ENCODE results near the gene FBXO31.

Gene FBXO31

DNA sequence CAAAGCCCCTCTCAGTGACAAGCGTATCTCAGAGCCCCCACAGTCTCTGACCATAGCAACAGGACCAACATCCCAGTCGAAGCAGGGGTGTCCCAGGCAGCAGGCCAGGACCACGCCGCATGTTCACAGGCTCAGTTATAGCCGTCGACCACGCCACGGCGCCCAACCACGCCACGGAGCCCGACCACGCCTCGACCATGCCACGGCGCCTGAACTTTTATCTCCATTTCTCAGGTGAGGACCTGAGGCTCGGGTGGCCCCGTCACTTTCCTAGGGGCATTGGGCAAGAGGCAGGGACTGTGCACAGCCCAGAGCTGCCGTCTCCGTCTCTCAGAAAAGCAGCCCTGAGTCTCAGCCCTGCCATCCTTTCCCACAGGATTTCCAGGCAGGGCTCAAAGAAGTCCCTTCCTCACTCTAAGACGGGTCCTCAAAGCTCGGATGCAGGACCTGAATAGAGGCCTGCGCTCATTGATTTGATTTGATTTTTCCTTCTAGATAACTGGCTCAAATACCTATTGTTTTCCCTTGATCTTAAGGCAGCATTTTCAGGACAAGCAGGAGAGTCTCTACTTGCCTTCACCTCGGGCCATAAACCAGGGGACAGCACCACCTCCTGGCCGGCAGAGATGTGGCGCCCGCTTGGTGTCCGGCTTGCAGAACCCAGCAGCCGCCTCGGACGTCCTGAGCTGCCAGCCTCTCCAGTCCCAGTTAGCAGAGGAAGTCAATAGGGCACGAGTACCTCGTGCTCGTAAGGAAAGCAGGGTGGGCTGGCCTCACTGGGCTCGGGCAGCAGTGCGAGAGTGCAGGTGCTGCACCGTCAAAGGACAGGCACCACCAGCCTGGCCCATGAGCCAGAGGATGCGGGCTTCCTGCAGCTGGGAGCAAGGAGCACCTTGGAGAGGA lies 105.1 kb downstream of the FBXO31 start:
- Histone ChIP-seq H3K36me3 (ENCODE audit: insufficient read depth, insufficient read length, low read length) (no peaks in the 10 kb centered on the region), H3K9me3 (ENCODE audit: insufficient read depth, low read length) (no peaks in the 10 kb centered on the region), H3K4me1 (ENCODE audit: insufficient read depth, insufficient read length) (peaks cover 11% of the 10 kb centered on the region), H3K27me3 (ENCODE audit: insufficient read depth, insufficient read length) (peaks cover 8% of the 10 kb centered on the region), H3K4me3 (ENCODE audit: insufficient read length, low read depth) (no peak overlapping the region), H3K9ac (ENCODE audit: insufficient read length, low read depth) (peak overlapping the region; percentile 66)
- TF ChIP-seq SUZ12 (IDR thresholded peaks at IDR 0.05; ENCODE audit: extremely low read depth, insufficient read depth, insufficient read length), result no peak
- TF ChIP-seq ZNF274 (IDR thresholded peaks at IDR 0.05; ENCODE audit: low read depth, low read length), result no peak
- TF ChIP-seq YY1 (IDR thresholded peaks at IDR 0.05; ENCODE audit: insufficient read depth, insufficient read length), result no peak
- peak; percentile 76 for DNase-seq (ENCODE audit: low read depth, low spot score)
